Right renal cortex interstitium (tissue), 3 donors: ENCODE data around the gene PLEKHO2. TPM values are rescaled to one million over a fixed set of nuclear protein-coding genes. Genes with fewer than 3 reads are reported as not detected.

Source experiments
- DNase-seq, 3 donors: peaks; one replicate each; pipeline ENCODE4 v3.0.0-alpha.2; 2013; ENCODE audit warnings: low read depth in 3 of 3, low spot score in 2 of 3
- polyA plus RNA-seq, 3 donors: library from polyadenylated mRNA; unstranded; fragments of 120-200 nt; gene quantifications; one replicate each; pipeline ENCODE4 v1.2.1, GENCODE V29; 2013; ENCODE audit not compliant: insufficient read length in 3 of 3

Gene PLEKHO2
- polyA plus RNA-seq, 3 donors: 14.5 to 17.5 (median 16.0) TPM

- DNase-seq: no peak
Observed at GRCh38 chr15:64824929-64825430, 16.7 kb upstream of the PLEKHO2 start.

DNA sequence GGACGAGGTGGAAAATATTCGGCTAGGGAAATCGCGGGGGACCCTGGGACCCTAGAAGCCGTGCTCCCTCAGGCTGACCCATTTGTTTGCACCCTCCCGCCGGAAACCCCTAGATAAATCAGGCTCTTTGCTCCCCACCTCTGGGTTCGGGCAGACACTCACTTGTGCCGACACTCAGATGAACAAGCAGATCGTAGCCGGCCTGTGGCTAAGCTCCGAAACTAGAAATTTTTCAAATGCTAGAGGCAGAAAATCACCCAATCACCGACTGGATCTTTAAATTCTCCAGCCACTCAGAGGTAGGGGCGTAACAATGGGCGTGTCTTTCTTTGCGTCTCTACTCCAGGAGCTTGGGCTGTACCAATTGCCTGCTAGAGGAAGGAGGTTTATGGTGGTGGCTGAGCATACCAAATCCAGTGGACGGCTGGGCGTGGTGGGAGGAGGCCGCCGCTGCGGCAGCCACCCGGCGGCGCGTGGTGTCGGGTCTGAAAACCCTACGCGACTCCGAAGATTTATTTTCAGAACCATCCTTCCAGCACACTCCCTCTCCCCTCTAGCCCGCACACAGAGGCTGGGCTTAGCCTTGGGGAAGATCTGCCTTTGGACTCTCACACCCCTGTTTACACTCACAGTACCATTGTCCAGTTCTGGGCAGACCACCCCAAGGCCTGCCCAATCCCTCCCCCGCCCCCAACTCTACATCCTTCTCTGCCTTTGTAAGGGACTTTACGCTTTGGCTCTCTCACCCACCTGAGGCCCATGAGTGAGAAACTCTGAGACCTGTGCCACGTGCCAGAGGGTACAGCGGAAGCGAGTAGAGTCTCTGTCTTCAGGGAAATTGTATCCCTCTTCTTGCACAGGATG is 16.1 kb upstream of the PLEKHO2 start, which contains the start of gene PIF1:
TSS of gene PIF1 (minus strand) at position 217 of the 864 bp plus-strand sequence. CDS start 1,312 bp downstream, outside the sequence.
- DNase-seq: peak; percentile 97 to 99 (median 97)

DNA sequence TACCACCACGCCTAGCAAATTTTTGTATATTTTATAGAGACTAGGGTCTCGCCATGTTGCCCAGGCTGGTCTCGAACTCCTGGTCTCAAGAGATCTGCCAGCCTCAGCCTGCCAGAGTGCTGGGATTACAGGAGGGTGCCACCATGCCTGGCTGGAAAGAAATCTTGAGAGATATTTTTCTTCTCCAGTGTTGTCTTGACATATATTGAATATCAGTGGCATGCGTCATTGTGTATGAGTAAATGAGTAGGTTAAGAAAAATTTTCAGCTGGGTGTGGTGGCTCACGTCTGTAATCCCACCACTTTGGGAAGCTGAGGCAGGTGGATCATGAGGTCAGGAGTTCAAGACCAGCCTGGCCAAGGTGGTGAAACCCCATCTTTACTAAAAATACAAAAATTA is 12.7 kb upstream of the PLEKHO2 start:
- DNase-seq: no peak

DNA sequence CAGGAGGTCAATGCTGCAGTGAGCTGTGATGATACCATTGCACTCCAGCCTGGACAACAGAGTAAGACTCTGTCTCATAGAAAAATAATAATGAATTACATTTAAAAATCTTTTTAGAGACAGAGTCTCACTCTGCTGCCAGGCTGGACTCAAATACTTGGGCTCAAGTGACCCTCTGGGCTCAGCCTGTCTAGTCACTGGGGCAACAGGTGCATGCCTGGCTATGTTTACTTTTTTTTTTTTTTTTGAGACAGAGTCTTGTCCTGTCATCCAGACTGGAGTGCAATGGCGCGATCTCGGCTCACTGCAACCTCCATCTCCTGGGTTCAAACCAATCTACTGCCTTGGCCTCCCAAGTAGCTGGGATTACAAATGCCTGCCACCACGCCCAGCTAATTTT is 8.0 kb upstream of the PLEKHO2 start:
- no peak for DNase-seq

GRCh38 chr15:64836023-64836536 is 5.6 kb upstream of the PLEKHO2 start:
- no peak for DNase-seq

GRCh38 chr15:64837502-64837901 is 4.2 kb upstream of the PLEKHO2 start:
- DNase-seq: no peak

DNA sequence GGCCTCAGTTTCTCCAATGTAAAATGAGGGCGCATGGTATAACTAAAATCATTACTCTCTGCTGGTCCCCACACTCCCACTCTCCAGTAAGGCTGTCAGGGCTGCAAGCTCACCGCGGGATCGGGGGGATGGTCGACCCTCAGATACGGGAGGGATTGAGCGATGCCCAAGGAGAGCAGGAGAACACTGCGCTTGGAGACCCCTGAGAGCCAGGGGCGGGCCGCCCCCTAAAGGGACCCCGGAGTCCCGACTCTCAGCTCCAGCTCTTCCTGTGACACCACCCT is 713 bp upstream of the PLEKHO2 start:
- no peak for DNase-seq

- DNase-seq: no peak
Observed at GRCh38 chr15:64842096-64842939, 603 bp downstream of the PLEKHO2 start.

- no peak for DNase-seq
Observed at GRCh38 chr15:64842986-64843561, 1.4 kb downstream of the PLEKHO2 start.

GRCh38 chr15:64843991-64844390 is 2.3 kb downstream of the PLEKHO2 start:
- no peak for DNase-seq

DNA sequence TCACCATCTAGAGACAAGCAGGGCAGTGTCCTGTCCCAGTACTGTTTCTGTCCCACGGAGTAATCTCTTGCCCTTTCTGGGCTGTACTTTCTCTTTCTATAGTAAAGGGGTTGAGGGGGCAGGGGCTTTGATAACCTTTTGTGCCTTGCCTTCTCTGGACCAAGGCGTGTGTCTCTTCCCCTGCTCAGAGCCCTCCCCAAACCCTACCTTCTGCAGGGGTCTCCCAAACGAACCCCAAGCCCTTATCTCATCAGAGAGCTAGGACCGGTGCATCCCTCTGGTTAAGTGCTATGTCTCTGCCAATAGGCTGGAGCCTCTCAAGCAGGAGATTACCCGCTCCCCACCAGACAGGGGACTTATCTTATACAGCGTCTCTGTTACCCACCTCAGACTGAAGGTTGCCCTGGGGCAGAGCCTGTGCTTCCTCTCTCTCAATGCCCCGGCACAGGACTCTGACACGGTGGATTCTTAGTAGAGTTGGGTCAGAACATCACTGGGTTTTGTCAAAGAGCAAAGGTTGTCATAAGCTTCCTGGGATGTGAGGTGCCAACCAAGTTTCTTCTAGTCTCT is 2.9 kb downstream of the PLEKHO2 start:
- DNase-seq: no peak

DNA sequence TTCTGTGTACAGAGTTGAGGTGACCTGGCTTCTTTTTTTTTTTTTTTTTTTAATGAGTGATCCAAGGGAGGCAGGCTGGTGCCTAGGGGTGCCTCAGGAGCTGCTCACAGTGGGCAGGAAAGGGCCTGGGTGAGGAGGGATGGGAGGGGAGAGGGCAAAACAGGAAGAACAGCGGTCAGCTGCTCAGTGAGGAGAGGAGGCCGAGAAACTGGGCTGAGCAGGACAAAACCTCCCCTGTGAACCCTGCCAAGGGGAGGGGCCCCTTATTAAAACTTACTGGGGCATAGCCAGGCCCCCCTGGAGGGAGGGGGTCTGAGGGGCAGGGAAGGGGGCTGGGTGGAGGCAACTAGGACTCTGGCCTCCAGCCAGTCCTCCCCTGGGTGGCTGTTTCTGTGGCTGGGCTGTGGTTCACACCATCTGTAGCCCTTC is 3.5 kb downstream of the PLEKHO2 start:
- no peak for DNase-seq

DNA sequence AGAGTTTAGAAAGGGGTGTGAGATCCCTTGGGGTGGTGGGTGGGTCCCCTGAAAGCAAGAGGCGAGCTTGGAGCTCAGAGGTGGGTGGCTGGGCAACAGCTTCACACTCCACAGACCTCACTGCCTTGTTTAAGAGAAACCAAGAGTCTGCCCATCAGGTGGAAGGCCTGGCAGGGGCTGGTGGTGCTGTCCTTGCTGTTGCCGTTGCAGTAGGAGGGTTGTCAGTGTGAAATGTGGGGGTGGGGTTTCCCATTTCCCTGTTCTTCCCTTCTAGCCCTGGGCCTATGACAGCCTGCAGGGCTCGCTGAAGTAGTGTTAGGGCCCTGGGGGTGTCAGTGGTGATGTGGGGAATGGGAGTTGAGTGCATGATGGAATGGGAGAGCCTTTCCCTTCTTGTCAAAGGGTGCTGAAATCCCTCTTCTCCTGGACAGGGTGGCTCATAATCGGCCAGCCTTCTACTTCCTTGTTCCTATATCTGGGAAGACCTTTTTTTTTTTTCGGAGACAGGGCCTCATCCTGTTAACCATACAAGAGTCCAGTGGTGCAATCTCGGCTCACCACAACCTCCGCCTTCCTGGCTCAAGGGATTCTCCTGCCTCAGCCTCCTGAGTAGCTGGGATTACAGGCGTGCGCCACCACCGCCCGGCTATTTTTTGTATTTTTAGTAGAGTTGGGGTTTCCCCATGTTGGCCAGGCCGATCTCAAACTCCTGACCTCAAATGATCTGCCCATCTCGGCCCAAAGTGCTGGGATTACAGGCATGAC is 4.3 kb downstream of the PLEKHO2 start:
- DNase-seq: no peak

- no peak for DNase-seq
Observed at GRCh38 chr15:64847016-64847415, 5.3 kb downstream of the PLEKHO2 start.

DNA sequence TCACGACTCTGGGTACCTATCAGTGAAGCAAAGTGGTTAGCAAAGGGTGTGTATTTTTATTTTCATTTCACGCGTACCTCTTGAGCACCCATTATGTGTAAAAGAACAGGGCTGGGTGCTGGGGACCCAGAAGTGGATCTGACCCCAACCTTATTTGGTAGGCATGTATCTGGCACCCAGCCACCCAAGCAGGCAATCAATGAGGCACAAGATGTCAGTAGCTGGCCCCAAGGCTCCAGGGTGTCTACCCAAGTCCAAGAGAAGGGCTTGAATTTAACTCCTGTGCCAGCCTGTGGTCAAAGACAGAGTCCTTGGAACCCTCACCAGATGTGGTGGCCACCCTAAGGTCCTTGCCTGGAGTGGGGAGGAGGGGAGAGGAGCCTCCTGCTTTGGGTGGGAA is 5.7 kb downstream of the PLEKHO2 start:
- DNase-seq: no peak

DNA sequence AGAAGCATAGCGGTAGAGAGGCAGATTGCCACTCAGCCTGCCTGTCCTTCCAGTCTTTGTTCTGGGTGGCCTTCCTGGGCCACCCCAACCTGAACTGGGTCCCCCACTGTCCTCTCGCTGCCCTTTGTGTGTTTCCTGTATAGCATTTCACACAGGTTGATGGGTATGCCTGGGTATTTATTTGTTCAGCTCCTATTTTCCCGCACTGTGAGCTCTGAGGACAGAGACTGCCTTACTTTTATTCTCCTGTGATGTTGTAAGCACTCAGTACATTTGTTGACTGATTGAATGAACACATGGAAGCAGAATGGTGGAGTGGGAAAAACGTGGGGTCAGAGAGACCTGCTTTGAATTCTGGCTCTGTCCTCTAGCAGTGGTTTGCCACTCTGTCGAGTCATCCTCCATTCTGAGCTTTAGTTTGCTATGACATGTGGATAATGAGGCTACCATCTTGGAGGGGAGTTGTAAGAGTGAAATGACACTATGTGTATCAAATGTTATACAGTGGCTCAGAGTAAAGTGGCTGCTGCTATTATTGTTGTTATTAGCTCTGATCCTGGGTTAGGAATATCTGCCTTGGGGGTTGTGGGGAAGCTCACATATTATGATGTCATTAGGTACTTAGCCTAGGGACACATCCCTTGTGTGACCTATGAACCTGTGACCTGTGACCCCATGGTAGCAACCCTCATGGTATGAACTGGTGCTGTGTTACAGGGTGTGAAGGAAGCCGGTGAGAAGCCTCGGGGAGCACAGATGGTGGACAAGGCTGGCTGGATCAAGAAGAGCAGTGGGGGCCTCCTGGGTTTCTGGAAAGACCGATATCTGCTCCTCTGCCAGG is 6.4 kb downstream of the PLEKHO2 start:
- no peak for DNase-seq

DNA sequence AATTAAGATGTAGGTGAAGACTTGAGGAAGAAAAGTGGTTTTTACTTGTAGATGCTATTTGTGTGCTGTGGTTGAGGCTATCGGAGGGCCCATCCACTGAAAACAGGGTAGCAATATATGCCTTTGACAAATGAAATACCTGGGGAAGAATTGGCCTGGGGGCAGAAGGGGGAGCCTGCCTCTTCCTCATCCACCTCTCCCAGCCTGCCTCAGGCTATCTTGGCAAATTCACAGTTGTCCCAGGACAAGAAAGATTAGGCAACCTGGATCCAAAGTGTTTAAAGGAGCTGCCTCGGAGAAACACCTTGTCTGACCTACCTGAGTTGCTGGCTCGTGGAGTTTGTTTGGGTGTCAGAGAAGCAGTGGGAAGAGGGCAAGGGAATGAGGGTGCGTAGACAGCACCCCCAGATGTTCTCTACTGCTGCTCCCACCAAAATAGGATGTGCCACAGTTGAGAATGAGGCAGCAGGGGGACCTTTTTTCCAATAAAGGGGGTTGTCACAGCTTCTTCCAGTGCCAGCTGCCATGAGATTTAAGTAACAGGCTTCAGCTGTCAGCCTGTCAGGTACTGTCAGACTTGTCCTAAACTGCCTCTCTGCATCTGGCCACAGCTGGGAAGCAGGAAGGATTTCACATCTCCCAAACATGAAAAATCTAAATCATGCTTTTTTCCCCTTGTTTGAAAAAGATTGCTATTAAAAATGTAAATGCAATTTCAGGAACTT is 9.2 kb downstream of the PLEKHO2 start:
- no peak for DNase-seq

- DNase-seq: no peak
Observed at GRCh38 chr15:64851503-64851840, 9.8 kb downstream of the PLEKHO2 start.

DNA sequence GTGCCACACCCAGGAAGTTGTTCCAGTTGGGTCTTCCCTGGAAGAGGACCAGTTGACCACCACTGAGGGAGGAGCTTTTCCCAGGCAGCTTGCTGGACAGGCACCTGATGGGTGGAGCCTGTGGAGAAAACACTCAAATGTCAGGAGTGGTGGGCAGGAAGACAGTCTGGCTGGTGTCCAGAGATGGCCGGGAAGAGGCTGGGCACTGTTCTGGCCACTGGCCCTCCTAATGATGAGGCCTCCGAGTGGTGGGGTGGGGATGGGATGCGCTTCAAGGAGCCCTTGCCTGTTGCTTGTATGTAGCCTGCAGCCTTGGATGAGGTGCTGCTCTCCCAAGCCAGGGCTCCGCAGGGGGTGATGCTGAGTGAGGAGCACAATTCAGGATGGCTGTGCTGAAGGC is 12.3 kb downstream of the PLEKHO2 start:
- no peak for DNase-seq
